Uterus (tissue), 2 donors: ENCODE results near the gene MAP4K5.

Experiments used
- CTCF ChIP-seq, 4 experiments: fragments of 200-600 bp in 2 of 4; fragments of 450-650 bp in 2 of 4; sonication (generic) in 2 of 4; IDR thresholded peaks; one replicate each; pipeline ENCODE4 v1.5.1; 2016 to 2019; ENCODE audit warnings: antibody characterized with exemption in 4 of 4, mild to moderate bottlenecking in 2 of 4, moderate library complexity in 1 of 4
- POLR2A ChIP-seq, 2 donors: fragments of 450-650 bp; IDR thresholded peaks; one replicate each; pipeline ENCODE4 v1.6.1; 2016; ENCODE audit warnings: antibody characterized with exemption in 2 of 2, mild to moderate bottlenecking in 1 of 2, moderate library complexity in 1 of 2

GRCh38 chr14:50550294-50550693, 17.9 kb upstream of the MAP4K5 start:
- TF ChIP-seq CTCF (IDR thresholded peaks at IDR 0.05): no peak
- TF ChIP-seq POLR2A (IDR thresholded peaks at IDR 0.05): no peak
